Stomach (tissue), 9 donors: ENCODE measurements around the gene ZFYVE1. TPM values are rescaled to one million over a fixed set of nuclear protein-coding genes. Genes with fewer than 3 reads are reported as not detected.

ENCODE experiments used
- DNase-seq, 2 donors: peaks; one replicate each; pipeline versions ENCODE4 v3.0.0 to v3.0.0-alpha.2; 2013 to 2019
- H3K27ac ChIP-seq, 5 donors: fragments of 200-600 bp in 4 of 5; sonication (generic) in 4 of 5; one replicate each; pipeline ENCODE4 v1.5.1; 2013 to 2019; ENCODE audit warnings: mild to moderate bottlenecking in 1 of 5, moderate library complexity in 1 of 5
- H3K27me3 ChIP-seq, 3 donors: fragments of 200-600 bp; sonication (generic); one replicate each; pipeline ENCODE4 v1.5.1; 2017 to 2019; ENCODE audit warnings: mixed run types in 1 of 3
- H3K36me3 ChIP-seq, 4 donors: fragments of 200-600 bp; sonication (generic); 1 replicate in 3 of 4; 2 replicates in 1 of 4; pipeline ENCODE4 v1.5.1; 2016 to 2019
- H3K4me1 ChIP-seq, 4 donors: fragments of 200-600 bp; sonication (generic); one replicate each; pipeline ENCODE4 v1.5.1; 2016 to 2019
- H3K4me3 ChIP-seq, 4 donors: fragments of 200-600 bp; sonication (generic) in 3 of 4; one replicate each; pipeline ENCODE4 v1.5.1; 2016 to 2019; ENCODE audit warnings: mild to moderate bottlenecking in 1 of 4
- H3K9me3 ChIP-seq, 4 donors: fragments of 200-600 bp; sonication (generic); one replicate each; pipeline ENCODE4 v1.5.1; 2016 to 2019
- EP300 ChIP-seq: sonication (generic); formaldehyde crosslinking; IDR thresholded peaks from one replicate; pipeline ENCODE4 v1.6.1; 2017; ENCODE audit warnings: antibody characterized with exemption
- POLR2A ChIP-seq, 4 donors: fragments of 450-650 bp; IDR thresholded peaks; one replicate each; pipeline ENCODE4 v1.6.1; 2016; ENCODE audit warnings: antibody characterized with exemption in 4 of 4, control low read depth in 2 of 4, mild to moderate bottlenecking in 1 of 4, moderate library complexity in 1 of 4
- POLR2AphosphoS5 ChIP-seq, 3 donors: sonication (generic); formaldehyde crosslinking; IDR thresholded peaks; one replicate each; pipeline ENCODE4 v1.6.1; 2016; ENCODE audit warnings: antibody characterized with exemption in 3 of 3
- WGBS, 5 donors: extraction: QIAGEN DNeasy Blood & Tissue Kit in 3 of 5; methylation state at CpG; one replicate each; pipeline versions ENCODE4 v1.1.5 to v1.1.7; 2013 to 2018; 5-methylcytosine and 5-hydroxymethylcytosine counted together
- intact Hi-C: fragments of 100-400 bp; cut with DNase I; formaldehyde crosslinking; loops from one replicate; pipeline ENCODE4 v1.15.1; 2023; ENCODE audit warnings: low total_unique reads
- polyA plus RNA-seq, 3 donors: library from polyadenylated mRNA; stranded (reverse); fragments of 200-250 nt; gene quantifications; one replicate each; pipeline ENCODE4 v1.2.3, GENCODE V29; 2013
- total RNA-seq, 5 donors: library from RNA; depleted of rRNA; stranded (reverse); fragments of >200 nt; gene quantifications; one replicate each; pipeline versions ENCODE4 v1.1.0 to v1.2.3, GENCODE V29; 2014 to 2016
- TF ChIP-seq, protein P1 (sequence below), 7 experiments: fragments of 450-650 bp in 4 of 7; fragments of 200-600 bp in 3 of 7; sonication (generic) in 3 of 7; IDR thresholded peaks; one replicate each; pipeline ENCODE4 v1.5.1; 2016 to 2019; ENCODE audit warnings: antibody characterized with exemption in 7 of 7, control low read depth in 2 of 7, mild to moderate bottlenecking in 1 of 7
- donor health status: healthy with polysubstance abuse.
- donor health status: Bipolar disorder and iron deficiency.
- donor health status: healthy.

Gene ZFYVE1
- total and polyA plus RNA-seq, 8 donors, result 2.7 to 50.8 (median 5.8) TPM

DNA sequence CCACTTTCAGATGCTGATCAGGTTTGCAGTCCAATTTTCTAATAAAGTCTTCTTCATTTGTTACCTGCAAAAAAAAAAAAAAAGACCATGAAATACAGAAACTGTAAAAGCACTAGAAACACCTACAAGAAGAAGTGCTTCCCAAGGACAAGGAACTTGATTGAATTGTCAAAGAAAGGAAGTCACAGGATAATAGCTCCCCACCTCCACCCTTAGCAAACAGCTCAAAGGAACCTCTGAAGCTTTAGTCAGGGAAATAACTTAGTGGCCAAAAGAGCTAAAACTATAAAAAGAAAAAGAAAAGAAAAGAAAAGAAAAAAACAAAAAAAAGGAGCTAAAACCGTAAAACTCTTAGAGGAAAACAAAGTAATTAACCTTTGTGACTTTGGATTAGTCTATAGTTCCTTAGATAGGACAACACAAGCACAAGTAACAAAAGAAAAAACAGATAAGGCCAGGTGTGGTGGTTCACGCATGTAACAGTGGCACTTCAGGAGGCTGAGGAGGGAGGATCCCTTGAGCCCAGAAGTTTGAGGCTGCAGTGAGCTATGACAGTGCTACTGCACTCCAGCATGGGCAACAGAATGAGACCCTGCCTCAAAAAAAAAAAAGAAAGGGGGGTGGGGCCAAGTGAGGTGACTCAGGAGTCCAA, 28.5 kb downstream of the ZFYVE1 start:
- 74 to 91% (median 87%) methylated on average over 2 of the region's 2 CpGs for WGBS, 5 donors
- H3K4me1 ChIP-seq, result peaks cover 0 to 6% (median 0%) of the 10 kb centered on the region in 4 donors
- no peaks in the 10 kb centered on the region for H3K27me3 ChIP-seq
- no peak overlapping the region for H3K27ac ChIP-seq
- TF ChIP-seq, protein P1, sequence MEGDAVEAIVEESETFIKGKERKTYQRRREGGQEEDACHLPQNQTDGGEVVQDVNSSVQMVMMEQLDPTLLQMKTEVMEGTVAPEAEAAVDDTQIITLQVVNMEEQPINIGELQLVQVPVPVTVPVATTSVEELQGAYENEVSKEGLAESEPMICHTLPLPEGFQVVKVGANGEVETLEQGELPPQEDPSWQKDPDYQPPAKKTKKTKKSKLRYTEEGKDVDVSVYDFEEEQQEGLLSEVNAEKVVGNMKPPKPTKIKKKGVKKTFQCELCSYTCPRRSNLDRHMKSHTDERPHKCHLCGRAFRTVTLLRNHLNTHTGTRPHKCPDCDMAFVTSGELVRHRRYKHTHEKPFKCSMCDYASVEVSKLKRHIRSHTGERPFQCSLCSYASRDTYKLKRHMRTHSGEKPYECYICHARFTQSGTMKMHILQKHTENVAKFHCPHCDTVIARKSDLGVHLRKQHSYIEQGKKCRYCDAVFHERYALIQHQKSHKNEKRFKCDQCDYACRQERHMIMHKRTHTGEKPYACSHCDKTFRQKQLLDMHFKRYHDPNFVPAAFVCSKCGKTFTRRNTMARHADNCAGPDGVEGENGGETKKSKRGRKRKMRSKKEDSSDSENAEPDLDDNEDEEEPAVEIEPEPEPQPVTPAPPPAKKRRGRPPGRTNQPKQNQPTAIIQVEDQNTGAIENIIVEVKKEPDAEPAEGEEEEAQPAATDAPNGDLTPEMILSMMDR (IDR thresholded peaks at IDR 0.05), result no peak
- TF ChIP-seq POLR2A (IDR thresholded peaks at IDR 0.05), result no peak
- TF ChIP-seq POLR2AphosphoS5 (IDR thresholded peaks at IDR 0.05), result no peak
- no peak for TF ChIP-seq EP300
- H3K4me3 ChIP-seq, result no peak overlapping the region
- intact Hi-C loops, result no loop called here
- no peak for DNase-seq
- peaks cover 20 to 75% (median 70%) of the 10 kb centered on the region in 4 donors for H3K36me3 ChIP-seq
- no peaks in the 10 kb centered on the region for H3K9me3 ChIP-seq

DNA sequence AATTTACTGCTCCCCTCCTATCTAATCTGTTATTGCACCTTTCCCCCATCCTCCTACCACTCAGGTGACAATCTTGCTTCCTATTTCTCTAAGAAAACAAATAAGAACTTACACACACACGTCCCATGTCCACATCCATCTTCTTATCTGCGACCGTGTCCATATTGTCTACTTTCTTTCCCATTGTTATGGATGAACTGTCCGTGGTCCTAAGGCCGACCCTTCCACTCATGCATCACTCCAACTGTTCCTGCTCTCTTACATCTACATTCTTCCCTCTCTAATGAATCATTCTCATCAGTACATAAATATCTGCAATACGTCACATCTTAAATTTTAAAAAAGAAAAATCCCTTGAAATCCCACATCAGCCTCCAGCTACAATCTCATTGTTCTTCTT, 30.0 kb downstream of the ZFYVE1 start:
- H3K4me1 ChIP-seq, result peaks cover 0 to 6% (median 0%) of the 10 kb centered on the region in 4 donors
- intact Hi-C loops, result no loop called here
- H3K27ac ChIP-seq, result no peak overlapping the region
- DNase-seq, result no peak
- no peaks in the 10 kb centered on the region for H3K9me3 ChIP-seq
- no peak overlapping the region for H3K4me3 ChIP-seq
- H3K27me3 ChIP-seq, result no peaks in the 10 kb centered on the region
- TF ChIP-seq, protein P1 (IDR thresholded peaks at IDR 0.05), result no peak
- no peak for TF ChIP-seq POLR2AphosphoS5 (IDR thresholded peaks at IDR 0.05)
- no peak for TF ChIP-seq EP300
- no peak for TF ChIP-seq POLR2A (IDR thresholded peaks at IDR 0.05)
- 77 to 85% (median 83%) methylated on average over 6 of the region's 6 CpGs for WGBS, 5 donors
- peaks cover 33 to 88% (median 83%) of the 10 kb centered on the region in 4 donors for H3K36me3 ChIP-seq

DNA sequence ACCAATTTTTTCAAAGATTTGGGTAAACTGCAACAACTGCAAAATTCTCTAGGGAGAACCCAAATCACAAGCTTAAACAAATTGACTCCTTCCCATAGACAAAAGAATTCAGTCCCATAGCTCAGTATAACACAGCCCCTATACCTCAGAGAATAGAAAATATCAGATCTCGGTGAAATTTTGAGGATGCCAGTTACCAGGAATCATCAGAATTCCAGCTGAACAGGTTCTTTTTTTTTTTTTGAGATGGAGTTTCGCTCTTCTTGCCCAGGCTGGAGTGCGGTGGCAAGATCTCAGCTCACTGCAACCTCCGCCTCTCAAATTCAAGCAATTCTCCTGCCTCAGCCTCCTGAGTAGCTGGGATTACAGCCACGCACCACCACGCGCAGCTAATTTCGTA, 36.7 kb downstream of the ZFYVE1 start:
- peaks cover 26 to 84% (median 83%) of the 10 kb centered on the region in 4 donors for H3K36me3 ChIP-seq

DNA sequence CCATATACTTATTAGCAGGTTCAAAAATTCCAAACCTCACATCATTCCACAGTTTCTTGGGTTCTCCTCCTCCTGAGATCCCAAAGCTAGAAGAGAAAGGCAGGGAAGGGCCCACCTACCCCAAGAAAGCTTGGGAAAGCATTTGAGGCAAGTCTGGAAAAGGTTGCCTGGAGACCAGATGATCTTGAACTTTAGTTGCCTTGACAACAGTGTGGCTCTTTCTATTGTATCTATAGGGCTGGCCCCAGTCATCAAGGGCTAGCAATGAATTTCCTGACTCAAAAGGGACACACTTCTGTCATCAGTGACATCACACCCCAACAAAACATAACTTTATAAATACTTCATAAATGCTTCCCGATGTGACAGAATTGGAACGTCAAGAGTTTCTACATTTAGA, 40.0 kb downstream of the ZFYVE1 start:
- Histone ChIP-seq H3K36me3 (peaks cover 22 to 78% (median 75%) of the 10 kb centered on the region in 4 donors), H3K4me3 (no peak overlapping the region), H3K27ac (no peak overlapping the region), H3K9me3 (no peaks in the 10 kb centered on the region), H3K4me1 (peaks cover 0 to 7% (median 0%) of the 10 kb centered on the region in 4 donors), H3K27me3 (no peaks in the 10 kb centered on the region)
- 81 to 93% (median 89%) methylated on average over 2 of the region's 2 CpGs for WGBS, 5 donors
- DNase-seq, result no peak
- intact Hi-C loops, result no loop called here
- TF ChIP-seq EP300 (no peak), POLR2AphosphoS5 (IDR thresholded peaks at IDR 0.05) (no peak), POLR2A (IDR thresholded peaks at IDR 0.05) (no peak)
- TF ChIP-seq, protein P1 (IDR thresholded peaks at IDR 0.05), result no peak

More for the DNA sequence above, 36.7 kb downstream of the ZFYVE1 start:
- H3K4me3 ChIP-seq, result no peak overlapping the region
- WGBS, 5 donors, result 91 to 98% (median 97%) methylated on average over 8 of the region's 8 CpGs
- intact Hi-C loops, result no loop called here
- no peaks in the 10 kb centered on the region for H3K27me3 ChIP-seq
- no peaks in the 10 kb centered on the region for H3K9me3 ChIP-seq
- H3K27ac ChIP-seq, result no peak overlapping the region
- DNase-seq, result no peak
- no peaks in the 10 kb centered on the region for H3K4me1 ChIP-seq
- TF ChIP-seq EP300 (no peak), POLR2AphosphoS5 (IDR thresholded peaks at IDR 0.05) (no peak), POLR2A (IDR thresholded peaks at IDR 0.05) (no peak)
- TF ChIP-seq, protein P1 (IDR thresholded peaks at IDR 0.05), result no peak
